K562 (cell line): ENCODE data around the gene DUS1L. TPM values are rescaled to one million over a fixed set of nuclear protein-coding genes. Genes with fewer than 3 reads are reported as not detected.
A peak's percentile ranks its signal among the peaks of the same experiment; 100 is the strongest.

ENCODE experiments used
- CBX8 ChIP-seq: fragments of 200-600 bp; sonication (generic); IDR thresholded peaks from 2 replicates; pipeline ENCODE4 v1.6.1; 2012; ENCODE audit warnings: borderline replicate concordance, mixed run types, low read depth, mild to moderate bottlenecking, moderate library complexity, mixed read lengths, low read length, control low read depth, inconsistent platforms; ENCODE audit not compliant: poor library complexity, severe bottlenecking; ENCODE audit errors: extremely low read depth
- ETV5 ChIP-seq: sonication (generic); formaldehyde crosslinking; IDR thresholded peaks from 2 replicates; pipeline ENCODE4 v1.4.0; 2020; ENCODE audit warnings: low read depth, mild to moderate bottlenecking, missing genetic modification reagents
- GTF2A2 ChIP-seq: IDR thresholded peaks from 2 replicates; pipeline ENCODE4 v1.6.1; 2016; ENCODE audit warnings: mild to moderate bottlenecking, missing genetic modification characterization, missing compliant biosample characterization
- JUNB ChIP-seq: fragments of 450-650 bp; formaldehyde crosslinking; conservative IDR thresholded peaks from 2 replicates; pipeline ENCODE4 v1.4.0; 2020; ENCODE audit warnings: mild to moderate bottlenecking
- NR2C2 ChIP-seq, 2 experiments: fragments of 200-800 bp in 1 of 2; sonication (Bioruptor generic) in 1 of 2; sonication (generic) in 1 of 2; formaldehyde crosslinking in 1 of 2; IDR thresholded peaks; 2 replicates each; pipeline versions ENCODE4 v1.6.1 to v1.8.0; 2016 to 2022; ENCODE audit warnings: mild to moderate bottlenecking in 1 of 2, missing compliant biosample characterization in 1 of 2, missing genetic modification characterization in 1 of 2, missing genetic modification reagents in 1 of 2
- PHF21A ChIP-seq: fragments of 450-650 bp; IDR thresholded peaks from 2 replicates; pipeline ENCODE4 v1.6.1; 2017; ENCODE audit warnings: low read depth, borderline replicate concordance
- SRSF1 ChIP-seq: fragments of 200-400 bp; formaldehyde crosslinking; IDR thresholded peaks from 2 replicates; pipeline ENCODE4 v1.6.1; 2017; ENCODE audit warnings: mild to moderate bottlenecking, low read depth, low read length, moderate library complexity
- ZC3H11A ChIP-seq: IDR thresholded peaks from 2 replicates; pipeline ENCODE4 v1.6.1; 2012; ENCODE audit warnings: low read depth, low read length, improper control_type of control experiment
- ZNF583 ChIP-seq: fragments of 250-450 bp; sonication (Bioruptor Pico); IDR thresholded peaks from 2 replicates; pipeline ENCODE4 v1.4.0; 2020
- polyA plus RNA-seq, 8 experiments: library from polyadenylated mRNA; depleted of rRNA in 4 of 8; stranded (reverse) in 5 of 8; unstranded in 3 of 8; fragments of >200 nt; fragmentation: Nextera tagmentation in 2 of 8; fragmentation: Illumina TruSeq in 1 of 8; extraction: Ambion mirVana in 2 of 8; extraction: Trizol in 1 of 8; gene quantifications; 2 replicates each; pipeline versions ENCODE4 v1.2.1 to v1.2.3, GENCODE V29; 2011 to 2014; ENCODE audit warnings: inconsistent platforms in 1 of 8, missing spikeins in 1 of 8
- total RNA-seq, 7 experiments: library from RNA; depleted of rRNA in 6 of 7; stranded (reverse); fragments of >200 nt in 6 of 7; fragmentation: Illumina TruSeq in 2 of 7; extraction: Trizol in 2 of 7; gene quantifications; 2 replicates each; pipeline versions ENCODE4 v1.2.1 to v1.2.3, GENCODE V29; 2011 to 2021; ENCODE audit warnings: low replicate concordance in 1 of 7
- TF ChIP-seq, protein P1 (sequence below), 2 experiments: fragments of 250-450 bp in 1 of 2; fragments of 450-650 bp in 1 of 2; sonication (Bioruptor Pico) in 1 of 2; IDR thresholded peaks; 2 replicates each; pipeline versions ENCODE4 v1.6.1 to v1.8.0; 2016 to 2021; ENCODE audit warnings: mild to moderate bottlenecking in 2 of 2, moderate library complexity in 2 of 2, missing compliant biosample characterization in 1 of 2, missing genetic modification characterization in 1 of 2
- TF ChIP-seq, protein P2 (sequence below): IDR thresholded peaks from 2 replicates; pipeline ENCODE4 v1.6.1; 2012; ENCODE audit warnings: low read depth, low read length, improper control_type of control experiment, borderline replicate concordance
- TF ChIP-seq, protein P3 (sequence below): fragments of 250-450 bp; sonication (Bioruptor Pico); IDR thresholded peaks from 2 replicates; pipeline ENCODE4 v1.4.0; 2020
- TF ChIP-seq, protein P4 (sequence below), 2 experiments: fragments of 450-650 bp; IDR thresholded peaks; 2 replicates each; pipeline ENCODE4 v1.6.1; 2016
- TF ChIP-seq, protein P5 (sequence below): fragments of 250-450 bp; sonication (Bioruptor Pico); IDR thresholded peaks from 2 replicates; pipeline ENCODE4 v1.4.0; 2020; ENCODE audit warnings: mild to moderate bottlenecking

DUS1L gene
- total and polyA plus RNA-seq, 9 of the 15 experiments (the other 6 are each of a cell fraction or from before 2014, with no cell fraction given): 7.8 to 210 (median 83.9) TPM

- TF ChIP-seq NR2C2 (CRISPR knock-in tag; IDR thresholded peaks at IDR 0.05) (peak; percentile 99), NR2C2 (tag; IDR thresholded peaks at IDR 0.05) (peak; percentile 100), JUNB (no peak), SRSF1 (0 out of 2 replicates have a peak, but pooled peaks have one; percentile 31), ETV5 (peak; percentile 53; the same call in 1 of the 2 replicates), ZC3H11A (peak; percentile 81; the same call in 1 of the 2 replicates), CBX8 (no peak), GTF2A2 (tag) (0 out of 2 replicates have a peak, but pooled peaks have one; percentile 47), PHF21A (0 out of 2 replicates have a peak, but pooled peaks have one; percentile 47), ZNF583 (CRISPR knock-in tag) (0 out of 2 replicates have a peak, but pooled peaks have one; percentile 72)
- TF ChIP-seq, protein P1, sequence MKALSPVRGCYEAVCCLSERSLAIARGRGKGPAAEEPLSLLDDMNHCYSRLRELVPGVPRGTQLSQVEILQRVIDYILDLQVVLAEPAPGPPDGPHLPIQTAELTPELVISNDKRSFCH (CRISPR knock-in tag; IDR thresholded peaks at IDR 0.05): no peak
- TF ChIP-seq, protein P1 (tag; IDR thresholded peaks at IDR 0.05): peak; percentile 92
- TF ChIP-seq, protein P2, sequence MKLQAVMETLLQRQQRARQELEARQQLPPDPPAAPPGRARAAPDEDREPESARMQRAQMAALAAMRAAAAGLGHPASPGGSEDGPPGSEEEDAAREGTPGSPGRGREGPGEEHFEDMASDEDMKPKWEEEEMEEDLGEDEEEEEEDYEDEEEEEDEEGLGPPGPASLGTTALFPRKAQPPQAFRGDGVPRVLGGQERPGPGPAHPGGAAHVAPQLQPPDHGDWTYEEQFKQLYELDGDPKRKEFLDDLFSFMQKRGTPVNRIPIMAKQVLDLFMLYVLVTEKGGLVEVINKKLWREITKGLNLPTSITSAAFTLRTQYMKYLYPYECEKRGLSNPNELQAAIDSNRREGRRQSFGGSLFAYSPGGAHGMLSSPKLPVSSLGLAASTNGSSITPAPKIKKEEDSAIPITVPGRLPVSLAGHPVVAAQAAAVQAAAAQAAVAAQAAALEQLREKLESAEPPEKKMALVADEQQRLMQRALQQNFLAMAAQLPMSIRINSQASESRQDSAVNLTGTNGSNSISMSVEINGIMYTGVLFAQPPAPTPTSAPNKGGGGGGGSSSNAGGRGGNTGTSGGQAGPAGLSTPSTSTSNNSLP: no peak
- TF ChIP-seq, protein P3, sequence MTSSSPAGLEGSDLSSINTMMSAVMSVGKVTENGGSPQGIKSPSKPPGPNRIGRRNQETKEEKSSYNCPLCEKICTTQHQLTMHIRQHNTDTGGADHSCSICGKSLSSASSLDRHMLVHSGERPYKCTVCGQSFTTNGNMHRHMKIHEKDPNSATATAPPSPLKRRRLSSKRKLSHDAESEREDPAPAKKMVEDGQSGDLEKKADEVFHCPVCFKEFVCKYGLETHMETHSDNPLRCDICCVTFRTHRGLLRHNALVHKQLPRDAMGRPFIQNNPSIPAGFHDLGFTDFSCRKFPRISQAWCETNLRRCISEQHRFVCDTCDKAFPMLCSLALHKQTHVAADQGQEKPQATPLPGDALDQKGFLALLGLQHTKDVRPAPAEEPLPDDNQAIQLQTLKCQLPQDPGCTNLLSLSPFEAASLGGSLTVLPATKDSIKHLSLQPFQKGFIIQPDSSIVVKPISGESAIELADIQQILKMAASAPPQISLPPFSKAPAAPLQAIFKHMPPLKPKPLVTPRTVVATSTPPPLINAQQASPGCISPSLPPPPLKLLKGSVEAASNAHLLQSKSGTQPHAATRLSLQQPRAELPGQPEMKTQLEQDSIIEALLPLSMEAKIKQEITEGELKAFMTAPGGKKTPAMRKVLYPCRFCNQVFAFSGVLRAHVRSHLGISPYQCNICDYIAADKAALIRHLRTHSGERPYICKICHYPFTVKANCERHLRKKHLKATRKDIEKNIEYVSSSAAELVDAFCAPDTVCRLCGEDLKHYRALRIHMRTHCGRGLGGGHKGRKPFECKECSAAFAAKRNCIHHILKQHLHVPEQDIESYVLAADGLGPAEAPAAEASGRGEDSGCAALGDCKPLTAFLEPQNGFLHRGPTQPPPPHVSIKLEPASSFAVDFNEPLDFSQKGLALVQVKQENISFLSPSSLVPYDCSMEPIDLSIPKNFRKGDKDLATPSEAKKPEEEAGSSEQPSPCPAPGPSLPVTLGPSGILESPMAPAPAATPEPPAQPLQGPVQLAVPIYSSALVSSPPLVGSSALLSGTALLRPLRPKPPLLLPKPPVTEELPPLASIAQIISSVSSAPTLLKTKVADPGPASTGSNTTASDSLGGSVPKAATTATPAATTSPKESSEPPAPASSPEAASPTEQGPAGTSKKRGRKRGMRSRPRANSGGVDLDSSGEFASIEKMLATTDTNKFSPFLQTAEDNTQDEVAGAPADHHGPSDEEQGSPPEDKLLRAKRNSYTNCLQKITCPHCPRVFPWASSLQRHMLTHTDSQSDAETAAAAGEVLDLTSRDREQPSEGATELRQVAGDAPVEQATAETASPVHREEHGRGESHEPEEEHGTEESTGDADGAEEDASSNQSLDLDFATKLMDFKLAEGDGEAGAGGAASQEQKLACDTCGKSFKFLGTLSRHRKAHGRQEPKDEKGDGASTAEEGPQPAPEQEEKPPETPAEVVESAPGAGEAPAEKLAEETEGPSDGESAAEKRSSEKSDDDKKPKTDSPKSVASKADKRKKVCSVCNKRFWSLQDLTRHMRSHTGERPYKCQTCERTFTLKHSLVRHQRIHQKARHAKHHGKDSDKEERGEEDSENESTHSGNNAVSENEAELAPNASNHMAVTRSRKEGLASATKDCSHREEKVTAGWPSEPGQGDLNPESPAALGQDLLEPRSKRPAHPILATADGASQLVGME (CRISPR knock-in tag): peak; percentile 74
- TF ChIP-seq, protein P4, sequence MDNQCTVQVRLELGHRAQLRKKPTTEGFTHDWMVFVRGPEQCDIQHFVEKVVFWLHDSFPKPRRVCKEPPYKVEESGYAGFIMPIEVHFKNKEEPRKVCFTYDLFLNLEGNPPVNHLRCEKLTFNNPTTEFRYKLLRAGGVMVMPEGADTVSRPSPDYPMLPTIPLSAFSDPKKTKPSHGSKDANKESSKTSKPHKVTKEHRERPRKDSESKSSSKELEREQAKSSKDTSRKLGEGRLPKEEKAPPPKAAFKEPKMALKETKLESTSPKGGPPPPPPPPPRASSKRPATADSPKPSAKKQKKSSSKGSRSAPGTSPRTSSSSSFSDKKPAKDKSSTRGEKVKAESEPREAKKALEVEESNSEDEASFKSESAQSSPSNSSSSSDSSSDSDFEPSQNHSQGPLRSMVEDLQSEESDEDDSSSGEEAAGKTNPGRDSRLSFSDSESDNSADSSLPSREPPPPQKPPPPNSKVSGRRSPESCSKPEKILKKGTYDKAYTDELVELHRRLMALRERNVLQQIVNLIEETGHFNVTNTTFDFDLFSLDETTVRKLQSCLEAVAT (IDR thresholded peaks at IDR 0.05): peak in 1 of 2 experiments; percentile 91; a peak in 2 of 4 replicates
- TF ChIP-seq, protein P5, sequence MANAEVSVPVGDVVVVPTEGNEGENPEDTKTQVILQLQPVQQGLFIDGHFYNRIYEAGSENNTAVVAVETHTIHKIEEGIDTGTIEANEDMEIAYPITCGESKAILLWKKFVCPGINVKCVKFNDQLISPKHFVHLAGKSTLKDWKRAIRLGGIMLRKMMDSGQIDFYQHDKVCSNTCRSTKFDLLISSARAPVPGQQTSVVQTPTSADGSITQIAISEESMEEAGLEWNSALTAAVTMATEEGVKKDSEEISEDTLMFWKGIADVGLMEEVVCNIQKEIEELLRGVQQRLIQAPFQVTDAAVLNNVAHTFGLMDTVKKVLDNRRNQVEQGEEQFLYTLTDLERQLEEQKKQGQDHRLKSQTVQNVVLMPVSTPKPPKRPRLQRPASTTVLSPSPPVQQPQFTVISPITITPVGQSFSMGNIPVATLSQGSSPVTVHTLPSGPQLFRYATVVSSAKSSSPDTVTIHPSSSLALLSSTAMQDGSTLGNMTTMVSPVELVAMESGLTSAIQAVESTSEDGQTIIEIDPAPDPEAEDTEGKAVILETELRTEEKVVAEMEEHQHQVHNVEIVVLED (CRISPR knock-in tag): peak; percentile 88
Measured at GRCh38 chr17:82065638-82066303, at the start of gene DUS1L (continued).
